Right kidney (tissue), 1 donor: Measurements from ENCODE around the gene COPG2.

Experiments
- DNase-seq: peaks from one replicate; pipeline ENCODE4 v3.0.0-alpha.2; 2016

The COPG2 gene

GRCh38 chr7:130473289-130473688 is 195.3 kb downstream of the COPG2 start:
- DNase-seq, result no peak

DNA sequence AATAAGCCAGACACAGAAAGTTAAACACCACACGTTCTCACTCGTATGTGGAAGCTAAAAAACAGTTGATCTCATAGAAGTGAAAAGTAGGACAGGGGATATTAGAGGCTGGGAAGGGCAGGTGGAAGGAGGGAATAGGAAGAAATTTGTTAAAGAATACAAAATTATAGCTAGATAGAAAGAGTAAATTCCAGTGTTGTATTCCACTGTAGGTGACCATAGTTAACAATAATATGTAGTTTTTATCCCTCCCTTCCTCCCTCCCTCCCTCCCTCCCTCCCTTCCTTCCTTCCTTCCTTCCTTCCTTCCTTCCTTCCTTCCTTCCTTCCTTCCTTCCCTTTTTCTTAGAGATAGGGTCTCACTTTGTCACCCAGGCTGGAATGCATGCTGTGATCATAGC is 196.6 kb downstream of the COPG2 start:
- DNase-seq, result no peak

DNA sequence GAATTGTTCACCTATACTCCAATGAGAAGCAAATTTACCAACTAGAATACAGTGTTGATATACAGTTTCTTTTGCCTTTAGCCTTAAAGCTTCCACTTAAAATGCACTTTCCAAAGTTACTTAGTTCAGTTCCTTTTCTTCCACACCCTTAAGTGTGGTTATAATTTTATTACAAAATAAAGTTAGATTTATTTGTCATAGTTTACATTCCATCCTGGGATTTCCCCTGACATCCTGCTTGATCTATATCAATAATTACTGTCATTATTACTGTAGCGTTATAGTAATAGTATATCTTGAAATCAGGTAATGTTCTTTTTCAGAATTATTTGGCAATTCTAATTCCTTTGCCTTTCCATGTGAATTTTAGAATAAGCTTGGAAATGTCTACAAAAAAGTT is 199.9 kb downstream of the COPG2 start:
- no peak for DNase-seq

DNA sequence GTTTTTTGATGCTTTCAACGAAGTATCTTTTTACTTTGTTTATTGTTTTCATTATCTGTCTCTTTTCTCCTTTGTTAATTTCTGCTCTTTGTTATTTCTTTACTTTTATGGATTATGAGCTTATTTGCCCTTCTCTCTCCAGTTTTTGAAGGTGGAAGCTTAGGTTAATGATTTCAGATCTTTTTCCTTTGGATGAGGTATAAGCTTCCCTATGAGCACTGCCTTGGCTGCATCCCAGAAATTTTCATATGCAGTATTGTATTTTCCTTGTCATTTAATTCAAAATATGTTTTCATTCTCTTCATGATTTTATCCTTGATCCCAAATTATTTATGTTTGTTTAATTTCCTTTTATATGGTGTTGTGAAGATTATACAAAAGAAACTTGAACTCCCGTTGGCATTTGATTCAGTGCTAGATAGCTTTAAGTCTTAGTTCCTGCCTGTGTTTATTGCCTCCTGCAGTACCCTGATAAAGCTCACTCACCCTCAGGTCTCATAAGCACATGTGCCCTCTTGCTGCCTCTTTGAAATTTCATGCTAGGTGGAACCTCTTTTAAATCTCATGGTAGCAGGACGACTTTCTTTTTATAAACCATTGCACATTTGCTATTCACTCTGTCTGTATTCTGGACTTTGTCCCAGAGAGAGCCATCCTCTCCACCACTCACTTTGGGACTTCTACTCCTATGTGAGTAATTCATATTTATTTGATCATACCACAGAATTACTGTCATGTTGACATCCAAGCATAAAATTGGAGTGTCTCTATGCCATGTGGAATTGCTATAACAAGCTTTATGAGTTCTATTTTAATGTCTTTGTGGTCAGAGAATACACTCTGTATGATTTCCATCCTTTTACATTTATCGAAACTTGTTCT is 204.8 kb downstream of the COPG2 start:
- no peak for DNase-seq

DNA sequence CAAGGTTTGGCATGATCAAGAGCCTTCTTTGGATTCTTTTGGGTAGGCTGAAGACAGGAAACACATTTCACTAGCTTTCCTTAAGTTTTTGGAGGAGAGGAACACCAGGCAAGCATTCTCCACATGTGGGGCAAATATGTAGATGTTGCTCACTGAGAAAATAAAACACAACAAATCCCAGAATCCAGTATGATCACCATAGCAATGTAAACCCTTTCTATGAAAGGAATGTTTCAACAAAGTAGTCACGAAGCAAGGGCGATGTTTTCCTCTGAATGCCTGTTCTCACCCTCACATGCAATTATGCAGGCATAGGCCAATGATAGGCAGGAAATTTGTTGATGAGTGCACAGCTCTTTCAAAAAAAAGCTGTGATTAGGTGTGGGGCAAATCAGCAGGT is 207.3 kb downstream of the COPG2 start:
- DNase-seq, result no peak

DNA sequence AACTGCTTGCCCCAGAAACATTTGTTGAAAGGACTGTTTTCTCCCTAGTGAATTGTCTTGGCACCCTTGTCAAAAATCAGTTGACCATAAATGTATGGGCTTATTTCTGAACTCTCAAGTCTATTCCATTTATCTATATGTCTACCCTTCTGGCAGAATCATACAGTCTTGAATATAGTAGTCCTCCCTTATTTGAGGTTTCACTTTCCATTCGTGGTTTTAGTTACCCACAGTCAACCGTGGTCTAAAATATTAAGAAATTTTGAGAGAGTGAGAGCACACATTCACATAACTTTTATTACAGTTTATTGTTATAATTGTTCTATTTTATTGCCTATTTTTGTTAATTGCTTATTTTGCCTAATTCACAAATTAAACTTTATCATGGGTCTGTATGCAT is 210.3 kb downstream of the COPG2 start:
- no peak for DNase-seq
